ENCODE results near the gene RASGRF2.
"Not testable (repeated sequence)": the region's sequence is repeated elsewhere in the genome, so short reads cannot be mapped to it uniquely, and the experiment has no call there.

Gene RASGRF2

GRCh38 chr5:81021951-81022687 lies 62.0 kb downstream of the RASGRF2 start:
- DNase-seq (ENCODE audit: low read depth), result peak; percentile 27

- DNase-seq (ENCODE audit: low read depth), result no peak
These were observed 62.5 kb downstream of the RASGRF2 start for GRCh38 chr5:81022688-81023084.

- no peak for DNase-seq (ENCODE audit: low read depth)
These were observed 63.3 kb downstream of the RASGRF2 start for GRCh38 chr5:81023261-81023970.

GRCh38 chr5:81027481-81028058 lies 67.4 kb downstream of the RASGRF2 start:
- DNase-seq (ENCODE audit: low read depth), result no peak

GRCh38 chr5:81028888-81029287 lies 68.7 kb downstream of the RASGRF2 start:
- DNase-seq (ENCODE audit: low read depth), result not testable (repeated sequence)

- not testable (repeated sequence) for DNase-seq (ENCODE audit: low read depth)
These were observed 69.6 kb downstream of the RASGRF2 start for GRCh38 chr5:81029736-81030135.

GRCh38 chr5:81030236-81031034 lies 70.3 kb downstream of the RASGRF2 start:
- not testable (repeated sequence) for DNase-seq (ENCODE audit: low read depth)

GRCh38 chr5:81035522-81035921 lies 75.4 kb downstream of the RASGRF2 start:
- no peak for DNase-seq (ENCODE audit: low read depth)

- DNase-seq (ENCODE audit: low read depth), result no peak
These were observed 78.3 kb downstream of the RASGRF2 start for GRCh38 chr5:81038495-81038894.

GRCh38 chr5:81044868-81045267 lies 84.7 kb downstream of the RASGRF2 start:
- peak; percentile 20 for DNase-seq (ENCODE audit: low read depth)

- DNase-seq (ENCODE audit: low read depth), result peak; percentile 24
These were observed 85.2 kb downstream of the RASGRF2 start for GRCh38 chr5:81045389-81045807.

- DNase-seq (ENCODE audit: low read depth), result no peak
These were observed 85.9 kb downstream of the RASGRF2 start for GRCh38 chr5:81046041-81046440.

GRCh38 chr5:81052325-81052724 lies 92.2 kb downstream of the RASGRF2 start:
- DNase-seq (ENCODE audit: low read depth), result no peak

- DNase-seq (ENCODE audit: low read depth), result not testable (repeated sequence)
These were observed 93.1 kb downstream of the RASGRF2 start for GRCh38 chr5:81053282-81053681.

GRCh38 chr5:81058121-81058520 lies 98.0 kb downstream of the RASGRF2 start:
- no peak for DNase-seq (ENCODE audit: low read depth)

GRCh38 chr5:81065492-81065891 lies 105.3 kb downstream of the RASGRF2 start:
- DNase-seq (ENCODE audit: low read depth), result no peak

- no peak for DNase-seq (ENCODE audit: low read depth)
These were observed 105.9 kb downstream of the RASGRF2 start for GRCh38 chr5:81066102-81066501.

- DNase-seq (ENCODE audit: low read depth), result no peak
These were observed 107.2 kb downstream of the RASGRF2 start for GRCh38 chr5:81067406-81067805.

- DNase-seq (ENCODE audit: low read depth), result no peak
These were observed 107.9 kb downstream of the RASGRF2 start for GRCh38 chr5:81068063-81068462.

- DNase-seq (ENCODE audit: low read depth), result no peak
These were observed 108.5 kb downstream of the RASGRF2 start for GRCh38 chr5:81068635-81069034.

GRCh38 chr5:81069990-81070389 lies 109.8 kb downstream of the RASGRF2 start:
- no peak for DNase-seq (ENCODE audit: low read depth)

GRCh38 chr5:81070571-81071255 lies 110.5 kb downstream of the RASGRF2 start:
- no peak for DNase-seq (ENCODE audit: low read depth)

All from ELR (cell line).